Breast epithelium (tissue), 4 donors: ENCODE results near the gene HERC3. TPM values are rescaled to one million over a fixed set of nuclear protein-coding genes. Genes with fewer than 3 reads are reported as not detected.

Experiments used
- DNase-seq, 2 donors: peaks; one replicate each; pipeline ENCODE4 v3.0.0-alpha.2; 2019; ENCODE audit warnings: low spot score in 2 of 2
- H3K27ac ChIP-seq, 2 donors: fragments of 200-600 bp; sonication (generic) in 1 of 2; one replicate each; pipeline ENCODE4 v1.5.1; 2016 to 2019; ENCODE audit warnings: mild to moderate bottlenecking in 1 of 2
- H3K27me3 ChIP-seq, 2 donors: fragments of 200-600 bp; sonication (generic) in 1 of 2; one replicate each; pipeline versions ENCODE4 v1.5.1 to v1.6.0; 2017 to 2019; ENCODE audit warnings: control low read depth in 1 of 2, mild to moderate bottlenecking in 1 of 2
- H3K36me3 ChIP-seq: fragments of 200-600 bp; one replicate; pipeline ENCODE4 v1.5.1; 2019
- H3K4me1 ChIP-seq, 2 donors: fragments of 200-600 bp; sonication (generic); one replicate each; pipeline ENCODE4 v1.5.1; 2016 to 2019; ENCODE audit warnings: control low read depth in 1 of 2
- H3K4me3 ChIP-seq, 3 donors: fragments of 200-600 bp; sonication (generic); 1 replicate in 2 of 3; 2 replicates in 1 of 3; pipeline ENCODE4 v1.5.1; 2016 to 2019; ENCODE audit warnings: mild to moderate bottlenecking in 3 of 3, moderate library complexity in 2 of 3
- H3K9me3 ChIP-seq, 2 donors: fragments of 200-600 bp; sonication (generic) in 1 of 2; one replicate each; pipeline ENCODE4 v1.5.1; 2016 to 2019; ENCODE audit warnings: control low read depth in 1 of 2
- POLR2A ChIP-seq: fragments of 450-650 bp; IDR thresholded peaks from one replicate; pipeline ENCODE4 v1.6.1; 2016; ENCODE audit warnings: antibody characterized with exemption, mild to moderate bottlenecking, moderate library complexity
- POLR2AphosphoS5 ChIP-seq, 3 donors: sonication (generic); formaldehyde crosslinking; IDR thresholded peaks; one replicate each; pipeline ENCODE4 v1.6.1; 2017; ENCODE audit warnings: antibody characterized with exemption in 3 of 3
- intact Hi-C: fragments of 100-400 bp; cut with DNase I; formaldehyde crosslinking; loops from one replicate; pipeline ENCODE4 v1.15.1; 2023; ENCODE audit warnings: low total_unique reads
- total RNA-seq, 3 donors: library from RNA; depleted of rRNA; stranded (reverse); fragments of >200 nt; gene quantifications; one replicate each; pipeline ENCODE4 v1.1.0, GENCODE V29; 2016
- TF ChIP-seq, protein P1 (sequence below), 3 donors: fragments of 450-650 bp; IDR thresholded peaks; one replicate each; pipeline ENCODE4 v1.5.1; 2016 to 2017; ENCODE audit warnings: antibody characterized with exemption in 3 of 3, mild to moderate bottlenecking in 3 of 3, moderate library complexity in 3 of 3

Gene HERC3
- total RNA-seq, 3 donors from 2014 or later, result 34.1 to 60.9 (median 35.4) TPM

- Histone ChIP-seq H3K27ac (peak overlapping the region; percentile 67 to 68), H3K27me3 (no peaks in the 10 kb centered on the region), H3K9me3 (no peaks in the 10 kb centered on the region), H3K4me3 (peak overlapping the region; percentile 61 to 72 (median 62)), H3K36me3 (no peaks in the 10 kb centered on the region), H3K4me1 (no peaks in the 10 kb centered on the region)
- intact Hi-C loops, result no loop called here
- no peak for DNase-seq
- TF ChIP-seq, protein P1, sequence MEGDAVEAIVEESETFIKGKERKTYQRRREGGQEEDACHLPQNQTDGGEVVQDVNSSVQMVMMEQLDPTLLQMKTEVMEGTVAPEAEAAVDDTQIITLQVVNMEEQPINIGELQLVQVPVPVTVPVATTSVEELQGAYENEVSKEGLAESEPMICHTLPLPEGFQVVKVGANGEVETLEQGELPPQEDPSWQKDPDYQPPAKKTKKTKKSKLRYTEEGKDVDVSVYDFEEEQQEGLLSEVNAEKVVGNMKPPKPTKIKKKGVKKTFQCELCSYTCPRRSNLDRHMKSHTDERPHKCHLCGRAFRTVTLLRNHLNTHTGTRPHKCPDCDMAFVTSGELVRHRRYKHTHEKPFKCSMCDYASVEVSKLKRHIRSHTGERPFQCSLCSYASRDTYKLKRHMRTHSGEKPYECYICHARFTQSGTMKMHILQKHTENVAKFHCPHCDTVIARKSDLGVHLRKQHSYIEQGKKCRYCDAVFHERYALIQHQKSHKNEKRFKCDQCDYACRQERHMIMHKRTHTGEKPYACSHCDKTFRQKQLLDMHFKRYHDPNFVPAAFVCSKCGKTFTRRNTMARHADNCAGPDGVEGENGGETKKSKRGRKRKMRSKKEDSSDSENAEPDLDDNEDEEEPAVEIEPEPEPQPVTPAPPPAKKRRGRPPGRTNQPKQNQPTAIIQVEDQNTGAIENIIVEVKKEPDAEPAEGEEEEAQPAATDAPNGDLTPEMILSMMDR (IDR thresholded peaks at IDR 0.05), result no peak
- TF ChIP-seq POLR2A, result no peak
- TF ChIP-seq POLR2AphosphoS5 (IDR thresholded peaks at IDR 0.05), result no peak
These were observed 104.9 kb downstream of the HERC3 start for GRCh38 chr4:88697141-88697540.

GRCh38 chr4:88697588-88698329, 105.5 kb downstream of the HERC3 start, which contains the start of gene NAP1L5:
NAP1L5 (minus strand) TSS chr4:88697829; CDS start chr4:88697754, 75 bp downstream.
- Histone ChIP-seq H3K4me1 (no peaks in the 10 kb centered on the region), H3K9me3 (no peaks in the 10 kb centered on the region), H3K27ac (peak within 1 kb of the TSS; percentile 67 to 68), H3K27me3 (no peaks in the 10 kb centered on the region), H3K36me3 (no peaks in the 10 kb centered on the region), H3K4me3 (peak within 1 kb of the TSS; percentile 61 to 72 (median 62))
- TF ChIP-seq, protein P1 (IDR thresholded peaks at IDR 0.05), result no peak
- TF ChIP-seq POLR2A (peak; percentile 9), POLR2AphosphoS5 (IDR thresholded peaks at IDR 0.05) (peak in 1 of 3 donors; percentile 20)
- DNase-seq, result peak in 1 of 2 donors; percentile 58
- intact Hi-C loops, result no loop called here

DNA sequence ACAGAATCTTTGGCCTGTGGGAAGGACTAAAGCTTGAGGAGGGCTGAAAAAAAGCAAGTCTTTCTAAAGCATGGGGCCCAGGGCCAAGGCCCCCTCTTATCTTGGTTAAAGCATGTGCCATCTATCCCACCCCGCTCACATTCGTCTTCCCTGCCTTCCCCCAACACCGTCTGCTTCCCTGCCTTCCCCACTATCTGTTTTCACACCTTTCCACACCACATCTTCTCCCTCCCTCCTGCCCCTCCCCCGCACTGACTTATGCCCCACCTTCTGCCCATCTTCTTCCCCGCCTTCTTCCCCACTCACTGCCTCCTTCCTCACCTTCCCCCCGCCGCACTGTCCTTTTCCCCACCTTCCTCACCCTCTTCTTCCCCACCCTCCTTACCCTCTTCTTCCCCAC, 106.2 kb downstream of the HERC3 start:
- no peaks in the 10 kb centered on the region for H3K36me3 ChIP-seq
- intact Hi-C loops, result no loop called here
- no peak for DNase-seq
- H3K4me1 ChIP-seq, result no peaks in the 10 kb centered on the region
- TF ChIP-seq POLR2AphosphoS5 (IDR thresholded peaks at IDR 0.05) (no peak), POLR2A (no peak)
- TF ChIP-seq, protein P1 (IDR thresholded peaks at IDR 0.05), result no peak
- H3K4me3 ChIP-seq, result no peak overlapping the region
- no peaks in the 10 kb centered on the region for H3K9me3 ChIP-seq
- H3K27ac ChIP-seq, result peak overlapping the region in 1 of 2 donors; percentile 67
- H3K27me3 ChIP-seq, result no peaks in the 10 kb centered on the region

DNA sequence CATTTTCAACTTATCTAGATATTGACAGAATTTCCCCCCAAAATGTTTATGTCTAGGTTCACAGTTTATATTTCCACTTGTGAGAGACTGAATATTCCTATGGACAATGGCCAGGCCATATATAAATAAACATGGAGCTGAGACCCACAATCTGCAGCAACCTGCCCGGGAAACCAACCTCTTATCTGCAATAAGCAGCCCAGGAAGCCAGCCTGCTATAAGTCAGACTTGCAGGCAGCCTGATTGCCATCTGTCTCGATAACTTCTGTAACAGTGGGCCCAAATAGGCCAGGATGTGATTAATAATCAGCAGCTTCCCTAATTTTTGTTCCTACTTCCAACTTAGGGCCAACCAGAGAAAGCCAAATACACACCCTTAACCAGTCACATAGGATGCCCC, 110.5 kb downstream of the HERC3 start:
- DNase-seq, result no peak
- no peak for TF ChIP-seq POLR2AphosphoS5 (IDR thresholded peaks at IDR 0.05)
- no peak for TF ChIP-seq POLR2A
- TF ChIP-seq, protein P1 (IDR thresholded peaks at IDR 0.05), result no peak
- intact Hi-C loops, result no loop called here
- no peak overlapping the region for H3K4me3 ChIP-seq
- H3K4me1 ChIP-seq, result peaks cover 0 to 5% of the 10 kb centered on the region in 2 donors
- H3K9me3 ChIP-seq, result no peaks in the 10 kb centered on the region
- H3K36me3 ChIP-seq, result no peaks in the 10 kb centered on the region
- no peak overlapping the region for H3K27ac ChIP-seq
- no peaks in the 10 kb centered on the region for H3K27me3 ChIP-seq

GRCh38 chr4:88705223-88705622, 112.9 kb downstream of the HERC3 start:
- intact Hi-C loops, result no loop called here
- H3K27me3 ChIP-seq, result no peaks in the 10 kb centered on the region
- peaks cover 0 to 5% of the 10 kb centered on the region in 2 donors for H3K4me1 ChIP-seq
- H3K4me3 ChIP-seq, result no peak overlapping the region
- DNase-seq, result no peak
- no peak overlapping the region for H3K27ac ChIP-seq
- H3K9me3 ChIP-seq, result no peaks in the 10 kb centered on the region
- no peaks in the 10 kb centered on the region for H3K36me3 ChIP-seq
- no peak for TF ChIP-seq POLR2AphosphoS5 (IDR thresholded peaks at IDR 0.05)
- no peak for TF ChIP-seq POLR2A
